SK-N-SH (cell line): ENCODE results near the gene BOK.

Source experiments
- CTCF ChIP-seq: fragments of 200-600 bp; sonication (generic); IDR thresholded peaks from 2 replicates; pipeline ENCODE4 v1.6.1; 2017; ENCODE audit warnings: antibody characterized with exemption, mild to moderate bottlenecking, moderate library complexity
- POLR2AphosphoS5 ChIP-seq: IDR thresholded peaks from 2 replicates; pipeline ENCODE4 v1.6.1; 2012; ENCODE audit warnings: low read depth, low read length
- RAD21 ChIP-seq: IDR thresholded peaks from 2 replicates; pipeline ENCODE4 v1.6.1; 2012; ENCODE audit warnings: mild to moderate bottlenecking, low read length
- TF ChIP-seq, protein P1 (sequence below): IDR thresholded peaks from 2 replicates; pipeline ENCODE4 v1.6.1; 2012; ENCODE audit warnings: mild to moderate bottlenecking, low read depth, low read length, moderate library complexity

GRCh38 chr2:241558532-241559322 lies at the start of gene BOK:
- TF ChIP-seq CTCF (no peak), RAD21 (no peak), POLR2AphosphoS5 (no peak)
- TF ChIP-seq, protein P1, sequence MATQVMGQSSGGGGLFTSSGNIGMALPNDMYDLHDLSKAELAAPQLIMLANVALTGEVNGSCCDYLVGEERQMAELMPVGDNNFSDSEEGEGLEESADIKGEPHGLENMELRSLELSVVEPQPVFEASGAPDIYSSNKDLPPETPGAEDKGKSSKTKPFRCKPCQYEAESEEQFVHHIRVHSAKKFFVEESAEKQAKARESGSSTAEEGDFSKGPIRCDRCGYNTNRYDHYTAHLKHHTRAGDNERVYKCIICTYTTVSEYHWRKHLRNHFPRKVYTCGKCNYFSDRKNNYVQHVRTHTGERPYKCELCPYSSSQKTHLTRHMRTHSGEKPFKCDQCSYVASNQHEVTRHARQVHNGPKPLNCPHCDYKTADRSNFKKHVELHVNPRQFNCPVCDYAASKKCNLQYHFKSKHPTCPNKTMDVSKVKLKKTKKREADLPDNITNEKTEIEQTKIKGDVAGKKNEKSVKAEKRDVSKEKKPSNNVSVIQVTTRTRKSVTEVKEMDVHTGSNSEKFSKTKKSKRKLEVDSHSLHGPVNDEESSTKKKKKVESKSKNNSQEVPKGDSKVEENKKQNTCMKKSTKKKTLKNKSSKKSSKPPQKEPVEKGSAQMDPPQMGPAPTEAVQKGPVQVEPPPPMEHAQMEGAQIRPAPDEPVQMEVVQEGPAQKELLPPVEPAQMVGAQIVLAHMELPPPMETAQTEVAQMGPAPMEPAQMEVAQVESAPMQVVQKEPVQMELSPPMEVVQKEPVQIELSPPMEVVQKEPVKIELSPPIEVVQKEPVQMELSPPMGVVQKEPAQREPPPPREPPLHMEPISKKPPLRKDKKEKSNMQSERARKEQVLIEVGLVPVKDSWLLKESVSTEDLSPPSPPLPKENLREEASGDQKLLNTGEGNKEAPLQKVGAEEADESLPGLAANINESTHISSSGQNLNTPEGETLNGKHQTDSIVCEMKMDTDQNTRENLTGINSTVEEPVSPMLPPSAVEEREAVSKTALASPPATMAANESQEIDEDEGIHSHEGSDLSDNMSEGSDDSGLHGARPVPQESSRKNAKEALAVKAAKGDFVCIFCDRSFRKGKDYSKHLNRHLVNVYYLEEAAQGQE = no peak
